Right lobe of liver (tissue), 6 donors: Measurements from ENCODE around the gene HHAT. TPM values are rescaled to one million over a fixed set of nuclear protein-coding genes. Genes with fewer than 3 reads are reported as not detected.
A peak's percentile ranks its signal among the peaks of the same experiment; 100 is the strongest.

Source experiments
- ATAC-seq, 4 donors: fragments of 200-7000 bp; cut with Tn5 transposase; one replicate each; pipeline ENCODE4 v1.9.1; 2020; ENCODE audit warnings: mild to moderate bottlenecking in 4 of 4, moderate library complexity in 4 of 4
- DNase-seq, 3 donors: peaks; one replicate each; pipeline ENCODE4 v3.0.0-alpha.2; 2020
- H3K27ac ChIP-seq, 3 donors: fragments of 200-600 bp; one replicate each; pipeline ENCODE4 v1.8.0; 2022
- H3K27me3 ChIP-seq, 2 donors: fragments of 200-600 bp; one replicate each; pipeline ENCODE4 v1.8.0; 2022
- H3K36me3 ChIP-seq, 4 donors: fragments of 200-600 bp; sonication (generic) in 1 of 4; one replicate each; pipeline versions ENCODE4 v1.5.1 to v1.8.0; 2017 to 2022; ENCODE audit warnings: control low read depth in 1 of 4
- H3K4me1 ChIP-seq, 4 donors: fragments of 200-600 bp; sonication (generic) in 1 of 4; one replicate each; pipeline versions ENCODE4 v1.5.1 to v1.8.0; 2017 to 2022; ENCODE audit warnings: control low read depth in 1 of 4
- H3K4me3 ChIP-seq, 3 donors: fragments of 200-600 bp; one replicate each; pipeline ENCODE4 v1.8.0; 2022
- H3K9me3 ChIP-seq, 4 donors: fragments of 200-600 bp; sonication (generic) in 1 of 4; one replicate each; pipeline versions ENCODE4 v1.5.1 to v1.8.0; 2017 to 2022; ENCODE audit warnings: control low read depth in 1 of 4
- POLR2A ChIP-seq: fragments of 450-650 bp; IDR thresholded peaks from one replicate; pipeline ENCODE4 v1.6.1; 2017; ENCODE audit warnings: antibody characterized with exemption, mild to moderate bottlenecking
- WGBS: methylation state at CpG from one replicate; pipeline ENCODE4 v1.1.6; 2018; ENCODE audit warnings: low coverage, low lambda C conversion rate; ENCODE audit not compliant: insufficient coverage; ENCODE audit errors: missing lambda C conversion rate; 5-methylcytosine and 5-hydroxymethylcytosine counted together
- intact Hi-C, 2 donors: fragments of 100-400 bp; cut with DNase I; formaldehyde crosslinking; loops; one replicate each; pipeline versions ENCODE4 v1.11.2 to v1.14.1; 2022
- total RNA-seq, 6 experiments: library from RNA; depleted of rRNA in 2 of 6; stranded (reverse); fragments of >200 nt in 2 of 6; fragmentation: NEBNext Ultra II Directional in 3 of 6; extraction: Animal tissue kit (Norgen Biotek cat#: 25700) in 3 of 6; gene quantifications; one replicate each; pipeline versions ENCODE4 v1.1.0 to v1.2.4, GENCODE V29; 2016 to 2023
- TF ChIP-seq, protein P1 (sequence below), 4 donors: fragments of 200-600 bp in 3 of 4; fragments of 450-650 bp in 1 of 4; IDR thresholded peaks; one replicate each; pipeline versions ENCODE4 v1.5.1 to v1.8.0; 2016 to 2022; ENCODE audit warnings: antibody characterized with exemption in 4 of 4, mild to moderate bottlenecking in 2 of 4
- donor health status: DM: no; HTN: yes; CAD: no.
- donor health status: DM: no; HTN: no; CAD: no.
- donor health status: DM: no; HTN: no; CAD: no.
- donor health status: DM: no; HTN: yes; CAD: no.
- donor health status: DM: no; HTN: yes; CAD: no.

HHAT gene
- total RNA-seq, 6 experiments from 2014 or later: 2.2 to 4.1 (median 2.7) TPM

DNA sequence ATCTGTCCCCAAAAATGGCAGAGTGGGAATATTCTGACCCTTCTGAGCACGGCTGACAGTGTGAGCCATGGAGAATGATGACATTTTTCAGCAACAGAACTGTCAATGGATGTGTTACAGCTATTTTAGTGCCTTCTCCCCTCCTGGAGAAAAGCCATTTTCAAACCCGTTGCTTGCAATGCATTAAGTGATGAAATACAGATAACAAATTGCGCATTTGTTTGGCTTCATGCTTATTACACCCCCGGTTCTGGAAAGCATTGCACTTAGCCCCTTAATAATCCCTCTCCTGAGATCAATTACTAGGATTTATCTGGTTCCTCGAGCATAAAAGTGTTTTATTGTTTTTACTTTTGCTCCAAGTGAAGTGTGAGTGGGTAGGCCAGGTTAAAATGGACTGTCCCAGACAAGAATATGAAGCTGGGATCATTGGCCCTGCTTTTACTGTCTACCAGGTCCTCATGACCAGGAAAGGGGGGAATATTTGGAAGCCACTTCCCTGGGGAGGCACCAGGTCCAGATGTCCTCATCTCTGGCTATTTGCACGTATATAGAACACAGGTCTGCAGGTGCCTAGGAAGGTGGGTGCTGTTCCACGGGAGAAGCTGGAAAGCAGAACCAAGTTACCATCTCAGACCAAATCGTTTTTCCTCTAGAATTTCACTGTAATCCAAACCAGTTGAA is 37.5 kb upstream of the HHAT start:
- ATAC-seq (no peak), DNase-seq (no peak)
- intact Hi-C loops: loop anchor here in 1 of 2 donors (10.0 kb wide), 1 partner anchor 156 kb away; no protein-coding TSS in a partner anchor
- H3K27ac ChIP-seq: no peak overlapping the region
- H3K9me3 ChIP-seq: no peaks in the 10 kb centered on the region
- no peak for TF ChIP-seq POLR2A
- TF ChIP-seq, protein P1, sequence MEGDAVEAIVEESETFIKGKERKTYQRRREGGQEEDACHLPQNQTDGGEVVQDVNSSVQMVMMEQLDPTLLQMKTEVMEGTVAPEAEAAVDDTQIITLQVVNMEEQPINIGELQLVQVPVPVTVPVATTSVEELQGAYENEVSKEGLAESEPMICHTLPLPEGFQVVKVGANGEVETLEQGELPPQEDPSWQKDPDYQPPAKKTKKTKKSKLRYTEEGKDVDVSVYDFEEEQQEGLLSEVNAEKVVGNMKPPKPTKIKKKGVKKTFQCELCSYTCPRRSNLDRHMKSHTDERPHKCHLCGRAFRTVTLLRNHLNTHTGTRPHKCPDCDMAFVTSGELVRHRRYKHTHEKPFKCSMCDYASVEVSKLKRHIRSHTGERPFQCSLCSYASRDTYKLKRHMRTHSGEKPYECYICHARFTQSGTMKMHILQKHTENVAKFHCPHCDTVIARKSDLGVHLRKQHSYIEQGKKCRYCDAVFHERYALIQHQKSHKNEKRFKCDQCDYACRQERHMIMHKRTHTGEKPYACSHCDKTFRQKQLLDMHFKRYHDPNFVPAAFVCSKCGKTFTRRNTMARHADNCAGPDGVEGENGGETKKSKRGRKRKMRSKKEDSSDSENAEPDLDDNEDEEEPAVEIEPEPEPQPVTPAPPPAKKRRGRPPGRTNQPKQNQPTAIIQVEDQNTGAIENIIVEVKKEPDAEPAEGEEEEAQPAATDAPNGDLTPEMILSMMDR (IDR thresholded peaks at IDR 0.05): no peak
- peaks cover 0 to 11% (median 0%) of the 10 kb centered on the region in 4 donors for H3K4me1 ChIP-seq
- 51% methylated on average over 6 of the region's 8 CpGs for WGBS
- H3K36me3 ChIP-seq: no peaks in the 10 kb centered on the region
- peaks cover 0 to 5% of the 10 kb centered on the region in 2 donors for H3K27me3 ChIP-seq
- no peak overlapping the region for H3K4me3 ChIP-seq

DNA sequence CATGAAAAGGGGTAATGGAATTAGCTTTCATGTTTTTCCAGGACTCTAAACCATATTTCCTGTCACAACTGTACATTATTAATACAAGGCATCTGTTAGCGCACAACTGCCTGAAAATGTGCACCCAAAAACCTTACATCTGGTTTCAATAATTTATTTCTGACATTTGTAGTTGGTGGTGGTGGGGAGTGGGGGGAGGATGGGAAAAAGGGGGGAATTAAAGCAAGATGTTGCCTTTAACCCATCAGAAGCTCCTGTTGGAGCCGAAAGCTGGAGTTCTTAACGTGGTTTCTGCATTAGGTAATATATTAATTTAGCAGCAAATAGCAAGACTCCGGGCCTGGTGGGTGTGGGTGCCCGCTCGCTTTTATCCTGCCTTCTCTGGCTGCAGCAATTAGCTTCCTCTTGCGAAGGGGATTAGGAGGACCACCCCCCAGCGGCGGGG is 36.9 kb upstream of the HHAT start:
- H3K4me3 ChIP-seq: no peak overlapping the region
- peaks cover 0 to 11% (median 0%) of the 10 kb centered on the region in 4 donors for H3K4me1 ChIP-seq
- no peak for TF ChIP-seq POLR2A
- TF ChIP-seq, protein P1 (IDR thresholded peaks at IDR 0.05): no peak
- intact Hi-C loops: loop anchor here in 1 of 2 donors (10.0 kb wide), 1 partner anchor 157 kb away; no protein-coding TSS in a partner anchor
- no peak overlapping the region for H3K27ac ChIP-seq
- no peak for DNase-seq
- H3K36me3 ChIP-seq: no peaks in the 10 kb centered on the region
- H3K9me3 ChIP-seq: no peaks in the 10 kb centered on the region
- H3K27me3 ChIP-seq: peaks cover 0 to 5% of the 10 kb centered on the region in 2 donors
- ATAC-seq: no peak
- 39% methylated on average over 3 of the region's 9 CpGs for WGBS

DNA sequence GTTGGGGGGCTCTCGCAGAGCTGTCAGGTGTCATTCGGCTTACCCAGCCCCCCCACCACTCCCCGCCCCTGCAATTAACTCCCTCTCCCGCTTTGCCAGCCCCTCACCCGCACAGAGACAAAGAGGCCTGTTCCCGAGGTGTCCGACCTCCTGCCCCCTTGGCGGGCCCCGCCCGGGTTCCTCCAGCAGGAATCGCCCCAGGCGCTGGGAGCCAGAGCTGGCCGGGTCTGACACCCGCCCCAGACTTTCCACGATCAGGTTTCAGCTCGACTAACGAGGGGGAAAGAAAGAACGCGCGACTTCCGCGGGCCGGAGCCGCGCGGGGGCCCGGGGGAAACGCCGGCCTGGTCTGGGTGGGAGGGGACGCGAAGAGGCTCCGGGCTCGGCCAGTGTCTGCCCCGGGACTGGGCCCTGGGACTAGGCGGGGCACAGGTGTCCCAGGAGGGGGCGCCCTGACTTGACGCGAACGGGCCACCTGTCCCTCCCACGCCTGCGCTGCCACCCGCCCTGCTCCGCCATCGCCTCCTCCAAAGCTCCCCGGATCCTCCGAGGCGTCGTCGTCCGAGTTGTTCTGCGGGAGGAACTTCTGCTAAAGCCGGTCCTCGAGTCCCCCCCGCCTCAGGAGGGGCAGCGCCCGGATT is 36.4 kb upstream of the HHAT start:
- H3K27me3 ChIP-seq: peaks cover 0 to 5% of the 10 kb centered on the region in 2 donors
- peak overlapping the region in 2 of 3 donors; percentile 31 to 40 for H3K4me3 ChIP-seq
- DNase-seq (peak in 2 of 3 donors; percentile 61 to 63), ATAC-seq (peak; percentile 78 to 94 (median 82))
- WGBS: 2% methylated on average over 12 of the region's 56 CpGs
- no peaks in the 10 kb centered on the region for H3K36me3 ChIP-seq
- intact Hi-C loops: loop anchor here in 1 of 2 donors (10.0 kb wide), 1 partner anchor 158 kb away; no protein-coding TSS in a partner anchor
- TF ChIP-seq, protein P1 (IDR thresholded peaks at IDR 0.05): peak in 3 of 4 donors; percentile 26 to 42 (median 34)
- TF ChIP-seq POLR2A: no peak
- H3K27ac ChIP-seq: no peak overlapping the region
- peaks cover 0 to 11% (median 0%) of the 10 kb centered on the region in 4 donors for H3K4me1 ChIP-seq
- no peaks in the 10 kb centered on the region for H3K9me3 ChIP-seq

DNA sequence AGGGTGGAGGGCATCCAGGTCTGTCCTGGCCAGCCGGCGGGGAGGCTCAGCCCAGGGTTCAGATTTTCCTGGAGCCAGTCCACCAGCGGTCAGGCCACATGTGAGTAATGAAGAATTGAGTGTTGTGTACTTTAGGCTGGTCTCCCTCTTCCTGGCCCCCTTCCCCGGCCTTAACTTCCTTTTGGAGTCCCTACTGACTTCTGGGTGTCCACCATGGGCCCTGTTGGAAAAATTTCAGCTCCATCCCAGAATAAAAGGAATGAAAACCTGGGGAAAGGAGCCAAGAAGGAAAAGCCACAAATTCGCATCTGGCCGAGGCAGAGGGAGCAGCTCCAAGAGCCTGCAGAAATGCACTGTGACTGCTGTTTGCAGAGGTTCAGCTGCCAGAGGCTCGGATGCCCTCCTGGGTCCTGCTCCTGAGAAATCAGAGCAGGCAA is 35.5 kb upstream of the HHAT start:
- 74% methylated on average over 7 of the region's 7 CpGs for WGBS
- Histone ChIP-seq H3K36me3 (no peaks in the 10 kb centered on the region), H3K27me3 (peaks cover 0 to 5% of the 10 kb centered on the region in 2 donors), H3K4me3 (no peak overlapping the region), H3K4me1 (peaks cover 0 to 11% (median 0%) of the 10 kb centered on the region in 4 donors), H3K9me3 (no peaks in the 10 kb centered on the region), H3K27ac (no peak overlapping the region)
- DNase-seq (no peak), ATAC-seq (peak in 1 of 4 donors; percentile 17)
- intact Hi-C loops: loop anchor here in 1 of 2 donors (10.0 kb wide), 1 partner anchor 158 kb away; no protein-coding TSS in a partner anchor
- TF ChIP-seq POLR2A: no peak
- TF ChIP-seq, protein P1 (IDR thresholded peaks at IDR 0.05): no peak
